ENCODE data around the gene MARVELD3. TPM values are rescaled to one million over a fixed set of nuclear protein-coding genes. Genes with fewer than 3 reads are reported as not detected.

The MARVELD3 gene
- total RNA-seq, 1 experiment from 2014 or later, result 7.4 TPM

- ATAC-seq (no peak), DNase-seq (no peak)
- H3K9ac ChIP-seq (ENCODE audit: low read length), result no peak overlapping the region
- H3K4me2 ChIP-seq (ENCODE audit: low read length), result no peak overlapping the region
- no peak overlapping the region for H2AFZ ChIP-seq (ENCODE audit: low read length)
- no peaks in the 10 kb centered on the region for H3K9me3 ChIP-seq (ENCODE audit: low read length)
- no peak overlapping the region for H3K4me3 ChIP-seq (ENCODE audit: low read length)
- intact Hi-C loops (cut with micrococcal nuclease), result loop anchor here (10.0 kb wide), 1 partner anchor 73 kb away; no protein-coding TSS in a partner anchor
- H3K36me3 ChIP-seq (ENCODE audit: low read depth, low read length), result peaks cover 7% of the 10 kb centered on the region
- no peaks in the 10 kb centered on the region for H4K20me1 ChIP-seq (ENCODE audit: low read length)
- no peaks in the 10 kb centered on the region for H3K27me3 ChIP-seq (ENCODE audit: low read length)
- no TSS peak for BruUV-seq (replicated peaks)
- no peak for TF ChIP-seq EZH2 (IDR thresholded peaks at IDR 0.05; ENCODE audit: low read length, unreplicated experiment)
- no peak for TF ChIP-seq EZH2phosphoT487 (IDR thresholded peaks at IDR 0.05; ENCODE audit: borderline replicate concordance, low read length)
- TF ChIP-seq, protein P1, sequence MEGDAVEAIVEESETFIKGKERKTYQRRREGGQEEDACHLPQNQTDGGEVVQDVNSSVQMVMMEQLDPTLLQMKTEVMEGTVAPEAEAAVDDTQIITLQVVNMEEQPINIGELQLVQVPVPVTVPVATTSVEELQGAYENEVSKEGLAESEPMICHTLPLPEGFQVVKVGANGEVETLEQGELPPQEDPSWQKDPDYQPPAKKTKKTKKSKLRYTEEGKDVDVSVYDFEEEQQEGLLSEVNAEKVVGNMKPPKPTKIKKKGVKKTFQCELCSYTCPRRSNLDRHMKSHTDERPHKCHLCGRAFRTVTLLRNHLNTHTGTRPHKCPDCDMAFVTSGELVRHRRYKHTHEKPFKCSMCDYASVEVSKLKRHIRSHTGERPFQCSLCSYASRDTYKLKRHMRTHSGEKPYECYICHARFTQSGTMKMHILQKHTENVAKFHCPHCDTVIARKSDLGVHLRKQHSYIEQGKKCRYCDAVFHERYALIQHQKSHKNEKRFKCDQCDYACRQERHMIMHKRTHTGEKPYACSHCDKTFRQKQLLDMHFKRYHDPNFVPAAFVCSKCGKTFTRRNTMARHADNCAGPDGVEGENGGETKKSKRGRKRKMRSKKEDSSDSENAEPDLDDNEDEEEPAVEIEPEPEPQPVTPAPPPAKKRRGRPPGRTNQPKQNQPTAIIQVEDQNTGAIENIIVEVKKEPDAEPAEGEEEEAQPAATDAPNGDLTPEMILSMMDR (conservative IDR thresholded peaks at IDR 0.05; ENCODE audit: low read depth, low read length), result no peak
- no peak overlapping the region for H3K27ac ChIP-seq (ENCODE audit: low read length)
- no peaks in the 10 kb centered on the region for H3K79me2 ChIP-seq (ENCODE audit: low read length)
- no peaks in the 10 kb centered on the region for H3F3A ChIP-seq (ENCODE audit: low read length, unreplicated experiment)
- POLR2A ChIA-PET (ENCODE audit: unreplicated experiment), result no interaction called here
- H3K4me1 ChIP-seq (ENCODE audit: insufficient read depth, low read length), result peaks cover 5% of the 10 kb centered on the region; the same call in 1 of the 2 replicates
- H3K9me2 ChIP-seq (replicated peaks; ENCODE audit: low read length), result no peaks in the 10 kb centered on the region
- CTCF ChIA-PET, result no interaction called here
These were observed 46.1 kb downstream of the MARVELD3 start for GRCh38 chr16:71672125-71672524.

- ATAC-seq (no peak), DNase-seq (no peak)
- Histone ChIP-seq H3K27ac (ENCODE audit: low read length) (no peak overlapping the region), H3K4me3 (ENCODE audit: low read length) (no peak overlapping the region), H3K9me3 (ENCODE audit: low read length) (no peaks in the 10 kb centered on the region), H3K4me1 (ENCODE audit: insufficient read depth, low read length) (no peaks in the 10 kb centered on the region), H3K4me2 (ENCODE audit: low read length) (no peak overlapping the region), H2AFZ (ENCODE audit: low read length) (no peak overlapping the region), H3K27me3 (ENCODE audit: low read length) (no peaks in the 10 kb centered on the region), H3K36me3 (ENCODE audit: low read depth, low read length) (peaks cover 7% of the 10 kb centered on the region), H4K20me1 (ENCODE audit: low read length) (no peaks in the 10 kb centered on the region), H3K9me2 (replicated peaks; ENCODE audit: low read length) (no peaks in the 10 kb centered on the region), H3K9ac (ENCODE audit: low read length) (no peak overlapping the region), H3F3A (ENCODE audit: low read length, unreplicated experiment) (no peaks in the 10 kb centered on the region), H3K79me2 (ENCODE audit: low read length) (no peaks in the 10 kb centered on the region)
- intact Hi-C loops (cut with micrococcal nuclease), result loop anchor here (10.0 kb wide), 1 partner anchor 72 kb away; no protein-coding TSS in a partner anchor
- BruUV-seq (replicated peaks), result no TSS peak
- ChIA-PET POLR2A (ENCODE audit: unreplicated experiment) (no interaction called here), CTCF (no interaction called here)
- TF ChIP-seq, protein P1 (conservative IDR thresholded peaks at IDR 0.05; ENCODE audit: low read depth, low read length), result no peak
- TF ChIP-seq EZH2phosphoT487 (IDR thresholded peaks at IDR 0.05; ENCODE audit: borderline replicate concordance, low read length), result no peak
- TF ChIP-seq EZH2 (IDR thresholded peaks at IDR 0.05; ENCODE audit: low read length, unreplicated experiment), result no peak
These were observed 47.0 kb downstream of the MARVELD3 start for GRCh38 chr16:71672803-71673581.

- peaks cover 10% of the 10 kb centered on the region for H3K36me3 ChIP-seq (ENCODE audit: low read depth, low read length)
- no peaks in the 10 kb centered on the region for H4K20me1 ChIP-seq (ENCODE audit: low read length)
- no peak overlapping the region for H3K4me2 ChIP-seq (ENCODE audit: low read length)
- H2AFZ ChIP-seq (ENCODE audit: low read length), result no peak overlapping the region
- ATAC-seq (no peak), DNase-seq (no peak)
- no peak for TF ChIP-seq EZH2phosphoT487 (IDR thresholded peaks at IDR 0.05; ENCODE audit: borderline replicate concordance, low read length)
- TF ChIP-seq, protein P1 (conservative IDR thresholded peaks at IDR 0.05; ENCODE audit: low read depth, low read length), result no peak
- no peak for TF ChIP-seq EZH2 (IDR thresholded peaks at IDR 0.05; ENCODE audit: low read length, unreplicated experiment)
- BruUV-seq (replicated peaks), result no TSS peak
- no peaks in the 10 kb centered on the region for H3F3A ChIP-seq (ENCODE audit: low read length, unreplicated experiment)
- no peak overlapping the region for H3K9ac ChIP-seq (ENCODE audit: low read length)
- intact Hi-C loops (cut with micrococcal nuclease), result loop anchor here (10.0 kb wide), 1 partner anchor 71 kb away; no protein-coding TSS in a partner anchor
- no peak overlapping the region for H3K4me3 ChIP-seq (ENCODE audit: low read length)
- no peak overlapping the region for H3K27ac ChIP-seq (ENCODE audit: low read length)
- H3K9me3 ChIP-seq (ENCODE audit: low read length), result no peaks in the 10 kb centered on the region
- no peaks in the 10 kb centered on the region for H3K79me2 ChIP-seq (ENCODE audit: low read length)
- CTCF ChIA-PET, result no interaction called here
- POLR2A ChIA-PET (ENCODE audit: unreplicated experiment), result no interaction called here
- no peaks in the 10 kb centered on the region for H3K27me3 ChIP-seq (ENCODE audit: low read length)
- H3K9me2 ChIP-seq (replicated peaks; ENCODE audit: low read length), result no peaks in the 10 kb centered on the region
- no peaks in the 10 kb centered on the region for H3K4me1 ChIP-seq (ENCODE audit: insufficient read depth, low read length)
These were observed 47.6 kb downstream of the MARVELD3 start for GRCh38 chr16:71673582-71673973.

Data from PC-3 (cell line).